SIG-M5 treated with dmso at 0.1 percent for 504 hours (cell line): ENCODE measurements around the gene ARFGAP3.

Experiments
- DNase-seq: peaks from one replicate; lab custom pipeline; 2025; ENCODE audit not compliant: unreplicated experiment; lab: John Stamatoyannopoulos, UW

Gene ARFGAP3

DNA sequence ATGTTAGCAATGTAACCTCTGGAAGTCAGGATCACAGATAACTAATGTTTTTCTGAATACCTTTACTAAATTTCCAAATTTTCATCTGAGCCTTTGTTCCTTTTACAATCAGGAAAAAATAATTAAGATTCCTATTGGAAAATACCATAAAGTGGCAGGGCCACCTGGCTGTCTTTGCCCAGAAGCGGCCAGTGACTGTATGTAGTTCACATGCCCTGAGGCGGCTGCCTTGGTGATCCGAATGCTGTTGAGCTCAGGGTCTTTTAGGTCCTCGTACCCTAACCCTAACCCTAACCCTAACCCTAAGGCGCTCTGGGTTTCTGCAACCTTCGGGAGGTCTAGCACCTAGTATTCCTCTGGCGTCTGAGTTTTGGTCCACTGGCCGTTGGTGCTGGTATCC, 8.5 kb upstream of the ARFGAP3 start:
- DNase-seq = no peak

DNA sequence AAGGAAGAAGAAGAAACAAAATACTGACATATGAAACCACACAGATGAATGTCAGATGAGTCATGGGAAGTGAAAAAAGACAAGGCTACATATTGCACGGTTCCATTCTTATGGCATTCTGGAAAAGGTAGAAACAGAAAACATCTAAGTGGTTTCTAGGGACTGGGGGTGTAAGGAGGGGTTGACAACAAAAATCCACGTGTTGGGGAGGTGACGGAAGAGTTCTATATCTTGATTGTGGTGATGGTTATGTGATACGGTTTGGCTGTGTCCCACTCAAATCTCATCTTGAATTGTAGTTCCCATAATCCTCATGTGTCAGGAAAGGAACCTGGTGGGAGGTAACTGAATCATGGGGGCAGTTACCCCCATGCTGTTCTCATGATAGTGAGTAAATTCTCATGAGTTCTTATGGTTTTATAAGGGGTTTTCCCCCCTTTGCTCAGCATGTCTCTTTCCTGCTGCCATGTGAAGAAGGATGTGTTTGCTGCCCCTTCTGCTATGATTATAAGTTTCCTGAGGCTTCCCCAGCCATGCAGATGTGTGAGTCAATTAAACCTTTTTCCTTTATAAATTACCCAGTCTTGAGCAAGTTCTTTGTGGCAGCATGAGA, 6.4 kb upstream of the ARFGAP3 start:
- DNase-seq = peak; percentile 65

DNA sequence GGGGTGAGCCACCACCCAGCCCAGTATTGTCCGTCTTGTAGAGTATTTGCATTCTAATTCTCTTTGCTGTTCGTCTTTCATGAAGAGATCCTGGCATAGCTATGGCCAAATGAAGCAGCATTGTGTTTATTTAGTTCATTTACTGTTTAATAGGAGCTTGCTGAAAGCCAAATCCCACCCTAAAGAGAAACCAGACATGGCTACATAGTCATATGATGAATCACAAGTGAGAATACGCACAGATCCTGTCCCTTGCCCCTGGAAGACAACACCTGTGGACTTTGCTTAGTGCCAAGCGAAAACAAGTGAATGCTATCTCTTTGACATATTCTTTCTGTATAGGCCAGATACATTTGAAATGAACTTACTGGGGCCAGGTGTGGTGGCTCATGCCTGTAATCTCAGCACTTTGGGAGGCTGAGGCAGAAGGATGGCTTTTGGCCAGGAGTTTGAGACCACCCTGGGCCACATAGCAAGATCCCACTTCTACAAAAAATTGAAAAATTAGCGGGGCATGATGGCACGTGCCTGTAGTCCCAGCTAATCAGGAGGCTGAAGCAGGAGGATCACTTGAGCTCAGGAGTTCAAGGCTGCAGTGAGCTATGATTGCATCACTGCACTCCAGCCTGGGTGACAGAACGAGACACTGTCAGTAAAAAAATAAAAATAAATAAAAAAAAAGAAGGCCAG, 5.1 kb upstream of the ARFGAP3 start:
- no peak for DNase-seq

DNA sequence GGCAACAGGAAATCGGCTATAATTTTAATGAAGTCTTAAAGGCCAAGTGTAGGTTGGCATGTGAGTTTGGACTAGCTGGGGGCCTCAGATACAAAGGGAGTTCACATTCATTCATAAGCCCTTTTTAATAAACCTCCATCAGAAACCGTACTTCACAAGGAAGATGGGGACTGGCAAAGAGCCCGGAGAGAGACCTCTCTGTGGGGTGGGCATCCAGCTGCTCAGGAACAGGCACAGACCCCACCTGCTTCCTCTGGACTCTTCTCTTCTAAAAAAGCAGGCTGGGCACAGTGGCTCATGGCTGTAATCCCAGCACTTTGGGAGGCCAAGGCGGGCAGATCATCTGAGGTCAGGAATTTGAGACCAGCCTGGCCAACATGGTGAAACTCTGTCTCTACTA, 3.9 kb upstream of the ARFGAP3 start:
- no peak for DNase-seq

DNA sequence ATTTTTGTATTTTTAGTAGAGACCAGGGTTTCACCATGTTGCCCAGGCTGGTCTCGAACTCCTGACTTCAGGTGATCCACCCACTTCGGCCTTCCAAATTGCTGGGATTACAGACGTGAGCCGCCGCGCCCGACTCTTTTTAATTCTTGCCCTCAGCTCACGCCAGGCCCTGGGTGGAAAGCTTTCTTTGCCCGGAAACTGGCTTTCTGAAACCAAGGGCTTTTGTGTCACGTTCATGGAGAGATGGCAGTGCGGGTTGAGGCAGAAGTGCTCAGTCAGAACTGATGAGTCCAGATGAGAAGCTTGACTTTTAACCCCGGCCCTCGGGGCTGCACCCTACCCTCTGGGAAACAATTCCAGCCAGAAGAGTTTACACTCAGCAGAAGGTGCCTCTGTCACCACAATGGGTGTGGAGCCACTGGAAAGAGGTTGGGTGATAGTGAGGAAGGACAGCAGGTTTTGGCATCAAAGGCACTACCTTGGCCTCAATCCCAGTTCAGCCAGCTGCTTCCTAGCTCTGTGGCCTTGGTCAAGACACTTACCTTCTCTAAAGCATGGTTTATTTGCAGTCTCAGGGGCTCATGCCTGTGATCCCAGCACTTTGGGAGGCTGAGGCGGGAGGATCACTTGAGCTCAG, 890 bp upstream of the ARFGAP3 start:
- no peak for DNase-seq

DNA sequence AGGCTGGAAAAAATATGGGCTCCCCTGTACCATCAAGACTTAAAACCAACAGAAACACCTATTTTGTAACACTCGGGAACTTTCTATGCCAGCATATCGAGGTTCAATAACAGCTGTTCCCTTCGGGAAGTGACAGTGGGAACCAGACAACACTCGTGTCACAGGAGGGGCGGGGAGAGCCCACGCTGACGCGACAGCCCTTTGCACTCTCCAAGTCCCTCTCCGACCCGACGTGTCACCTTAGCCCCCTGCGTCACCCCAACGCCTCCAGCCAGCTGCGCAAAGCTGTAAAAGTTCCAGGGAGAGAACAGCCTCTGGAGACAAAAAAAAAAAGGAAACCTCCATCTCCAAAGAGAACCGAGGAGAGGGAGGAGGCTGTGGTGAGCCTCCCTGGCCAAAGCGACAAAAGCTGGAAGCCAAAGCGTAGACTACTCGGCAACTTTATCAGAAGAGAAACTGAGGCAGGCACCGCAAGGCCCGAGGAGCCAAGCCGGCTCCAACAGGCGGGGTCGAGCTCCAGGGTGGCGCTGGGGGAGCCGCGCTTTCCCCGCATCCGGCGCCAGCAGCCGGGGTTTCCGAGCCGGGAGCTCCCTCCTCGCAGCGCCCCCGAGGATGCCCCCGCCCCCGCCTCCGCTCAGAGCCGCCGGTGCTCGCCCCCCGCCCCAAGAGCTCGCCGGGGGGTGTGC, 751 bp downstream of the ARFGAP3 start:
- peak; percentile 14 for DNase-seq

DNA sequence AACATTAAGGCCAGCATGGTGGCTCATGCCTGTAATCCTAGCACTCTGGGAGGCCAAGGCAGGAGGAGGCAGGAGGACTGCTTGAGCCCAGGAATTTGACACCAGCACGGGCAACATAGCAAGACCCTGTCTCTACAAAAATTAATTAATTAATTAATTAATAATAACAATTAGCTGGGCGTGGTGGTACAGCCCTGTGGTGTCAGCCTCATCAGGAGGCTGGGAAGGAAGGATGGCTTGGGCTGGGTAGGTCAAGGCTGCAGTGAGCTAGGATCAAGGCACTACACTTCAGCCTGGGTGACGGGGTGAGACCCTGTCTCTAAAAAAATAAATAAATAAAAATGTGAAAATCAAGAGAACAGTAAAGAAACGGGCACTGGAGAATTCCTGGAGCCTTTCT, 1.4 kb downstream of the ARFGAP3 start:
- no peak for DNase-seq

DNA sequence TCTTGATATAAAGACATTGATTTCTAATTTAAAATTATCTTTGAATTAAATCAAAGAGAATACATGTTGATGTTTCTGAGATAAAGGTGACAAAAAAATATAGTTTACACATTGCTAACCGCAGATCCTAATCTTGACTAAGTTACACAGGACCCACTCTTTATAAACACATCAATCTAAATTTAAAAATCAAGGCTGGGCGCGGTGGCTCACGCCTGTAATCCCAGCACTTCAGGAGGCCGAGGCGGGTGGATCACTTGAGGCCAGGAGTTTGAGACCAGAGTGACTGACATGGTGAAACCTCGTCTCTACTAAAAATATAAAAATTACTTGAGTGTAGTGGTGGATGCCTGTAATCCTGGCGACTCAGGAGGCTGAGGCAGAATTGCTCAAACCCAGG, 1.9 kb downstream of the ARFGAP3 start:
- DNase-seq = no peak

DNA sequence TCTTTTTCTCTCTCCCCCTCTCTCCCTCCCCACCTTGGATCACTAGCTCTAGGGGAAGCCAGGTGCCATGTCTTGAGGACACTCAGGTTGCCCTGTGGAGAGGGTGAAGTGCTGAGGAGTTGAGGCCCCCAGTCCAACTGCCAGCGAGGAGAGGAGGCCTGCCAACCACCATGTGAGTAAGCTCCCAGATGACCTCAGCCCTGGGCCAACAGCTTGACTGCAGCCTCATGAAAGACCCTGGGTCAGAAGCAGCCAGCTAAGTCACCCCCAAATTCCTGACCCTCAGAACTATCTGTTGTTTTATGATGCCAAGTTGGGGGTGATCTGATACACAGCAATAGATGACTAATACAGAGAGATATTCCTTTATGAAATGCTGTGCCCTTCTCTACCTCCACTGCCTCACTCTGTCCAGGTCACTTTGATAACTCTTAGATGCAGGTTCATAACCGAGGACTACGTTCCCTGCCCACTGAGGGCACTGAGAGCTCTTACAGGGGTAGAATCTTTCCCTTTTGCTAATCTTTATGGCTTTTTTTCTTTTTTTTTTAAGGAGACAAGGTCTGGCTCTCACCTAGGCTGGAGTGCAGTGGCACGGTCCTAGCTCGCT, 8.0 kb downstream of the ARFGAP3 start:
- DNase-seq = no peak

DNA sequence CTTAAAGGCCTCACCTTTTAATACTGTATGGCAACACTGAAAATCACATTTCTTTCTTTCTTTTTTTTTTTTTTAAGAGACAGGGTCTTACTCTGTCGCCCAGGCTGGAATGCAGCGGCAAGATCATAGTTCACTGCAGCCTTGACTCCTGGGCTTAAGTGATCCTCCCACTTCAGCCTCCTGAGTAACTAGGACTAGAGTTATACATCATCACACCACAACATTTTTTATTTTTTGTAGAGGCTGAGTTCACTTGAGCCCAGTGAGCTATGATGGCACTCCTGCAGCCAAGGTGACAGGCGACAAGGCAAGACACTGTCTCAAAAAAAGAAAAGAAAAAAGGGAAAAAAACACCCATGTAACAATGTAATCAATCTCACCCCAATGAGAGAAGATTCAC, 10.0 kb downstream of the ARFGAP3 start:
- DNase-seq = no peak

DNA sequence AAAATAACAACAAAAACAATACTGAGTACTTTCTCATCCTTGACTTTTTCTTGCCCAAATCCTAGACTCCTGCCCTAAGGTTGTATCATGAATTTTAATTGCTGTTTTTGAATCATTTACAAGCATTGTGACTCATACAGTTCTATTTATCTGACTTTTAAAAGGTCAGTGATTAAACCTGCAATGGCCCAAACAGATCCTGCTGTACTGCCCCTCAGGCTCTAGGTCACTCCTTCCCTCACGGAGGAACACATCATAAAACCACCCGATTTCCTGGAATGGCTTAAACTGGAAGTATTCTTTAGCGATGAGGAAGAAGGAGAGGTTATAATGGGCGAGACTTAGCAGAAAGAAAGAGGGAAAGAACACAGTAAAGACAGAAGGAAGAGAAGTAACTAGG, 12.3 kb downstream of the ARFGAP3 start:
- no peak for DNase-seq

DNA sequence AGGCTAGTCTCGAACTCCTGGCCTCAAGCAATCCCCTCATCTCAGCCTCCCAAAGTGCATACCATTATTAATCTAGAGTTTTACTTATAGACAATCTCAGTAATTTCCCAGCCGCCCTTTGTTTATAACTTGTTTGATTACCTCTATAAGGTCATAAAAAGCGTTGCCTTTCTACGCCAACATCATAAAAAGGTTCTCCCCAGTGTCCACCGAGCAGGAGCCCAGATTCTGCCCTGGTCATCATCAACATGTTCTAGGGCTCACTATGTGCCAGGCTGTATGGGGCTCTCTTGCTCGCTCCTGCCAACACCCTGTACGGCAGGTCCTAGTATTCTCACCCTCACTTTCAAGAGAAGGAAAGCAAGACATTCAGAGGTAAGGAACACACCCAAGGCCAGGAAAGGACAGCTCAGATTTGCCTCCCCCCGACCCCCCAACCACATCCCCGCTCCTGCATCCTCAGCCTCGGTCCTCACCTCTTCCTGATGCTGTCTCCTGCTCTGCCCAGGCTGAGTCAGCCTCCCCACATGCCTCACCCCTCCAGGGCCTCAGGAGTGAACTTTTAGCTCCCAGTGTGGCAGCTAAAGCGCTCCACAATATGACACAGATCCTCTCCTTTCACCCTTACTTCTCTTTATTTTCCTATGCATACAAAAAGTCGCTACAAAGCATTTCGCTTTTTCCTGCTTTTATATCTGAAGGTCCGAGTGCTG, 14.3 kb downstream of the ARFGAP3 start:
- DNase-seq = no peak

DNA sequence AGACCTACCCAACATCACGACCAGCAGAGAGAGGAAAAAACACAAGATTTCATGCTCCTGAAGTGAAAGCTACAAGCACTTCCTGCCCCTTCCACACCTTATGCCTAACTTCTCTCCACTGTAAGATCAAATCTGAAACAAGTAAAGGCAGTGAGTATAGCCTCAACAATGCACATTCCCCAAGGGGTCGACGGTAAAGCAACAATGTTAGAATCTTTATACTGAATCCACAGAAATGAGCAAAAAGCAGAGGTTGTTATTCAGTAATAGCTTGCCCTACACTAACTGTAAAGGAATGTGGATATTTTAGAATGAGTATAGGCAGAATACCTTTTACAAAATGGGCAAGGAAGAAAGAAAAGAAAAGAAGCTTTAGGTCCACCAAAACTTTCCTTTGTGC, 15.6 kb downstream of the ARFGAP3 start:
- DNase-seq = no peak

DNA sequence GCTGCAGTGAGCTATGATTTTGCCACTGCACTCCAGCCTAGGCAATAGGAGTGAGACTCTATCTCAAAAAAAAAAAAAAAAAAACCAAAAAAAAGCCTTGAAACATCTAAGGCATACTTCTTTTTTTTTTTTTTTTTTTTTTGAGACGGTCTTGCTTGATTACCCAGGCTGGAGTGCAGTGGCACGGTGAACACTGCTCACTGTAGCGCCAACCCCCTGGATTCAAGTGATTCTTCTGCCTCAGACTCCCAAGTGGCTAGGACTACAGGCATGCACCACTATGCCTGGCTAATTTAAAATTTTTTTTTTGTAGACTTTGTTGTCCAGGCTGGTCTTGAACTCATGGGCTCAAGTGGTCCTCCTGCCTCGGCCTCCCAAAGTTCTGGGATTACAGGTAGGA, 19.5 kb downstream of the ARFGAP3 start:
- no peak for DNase-seq

DNA sequence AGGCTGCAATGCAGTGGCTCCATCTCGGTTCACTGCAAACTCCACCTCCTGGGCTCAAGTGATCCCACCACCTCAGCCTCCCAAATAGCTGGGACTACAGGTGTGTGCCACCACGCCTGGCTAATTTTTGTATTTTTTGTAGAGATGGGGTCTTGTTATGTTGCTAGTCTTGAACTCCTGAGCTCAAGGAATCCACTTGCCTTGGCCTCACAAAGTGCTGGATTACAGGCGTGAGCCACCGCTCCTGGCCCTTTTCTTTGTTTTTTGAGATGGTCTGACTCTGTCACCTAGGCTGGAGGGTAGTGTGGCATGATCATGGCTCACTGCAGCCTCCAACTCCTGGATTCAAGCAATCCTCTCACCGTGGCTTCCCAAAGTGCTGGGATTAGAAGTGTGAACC, 21.0 kb downstream of the ARFGAP3 start:
- DNase-seq = no peak

DNA sequence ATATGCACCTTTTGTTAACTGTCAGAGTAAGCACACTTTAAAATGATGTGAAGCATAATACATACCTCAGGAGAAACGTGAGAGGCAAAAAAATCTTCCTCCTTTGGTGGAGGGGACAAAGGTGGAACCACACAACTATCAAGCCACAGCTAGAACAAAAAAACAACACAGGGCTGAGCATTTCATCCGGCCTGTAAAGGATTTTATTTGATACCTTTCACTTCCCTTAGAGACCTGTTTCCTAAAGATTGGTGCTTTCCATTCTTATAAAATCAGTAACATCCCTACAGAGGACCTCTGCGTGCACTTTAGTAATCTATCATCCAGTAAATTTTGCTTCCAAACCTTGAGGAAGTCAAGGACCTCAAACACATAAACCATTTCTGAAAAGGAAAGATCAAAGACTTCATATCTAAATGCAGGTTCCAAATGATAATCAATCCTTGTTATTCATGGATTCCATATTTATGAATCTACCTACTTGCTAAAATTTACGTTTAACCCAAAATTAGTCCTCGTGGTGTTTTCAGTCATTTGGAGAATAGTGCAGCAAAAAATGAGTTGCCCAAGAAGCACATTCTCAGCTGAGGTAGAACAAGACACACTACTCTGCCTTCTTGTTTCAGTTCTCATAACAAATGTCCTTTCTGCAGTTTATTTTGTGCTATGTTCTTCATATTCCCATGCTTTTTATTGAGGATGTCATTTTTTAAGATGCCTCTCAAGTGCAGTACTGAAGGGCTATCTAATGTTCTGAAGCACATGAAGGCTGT, 22.7 kb downstream of the ARFGAP3 start:
- no peak for DNase-seq

DNA sequence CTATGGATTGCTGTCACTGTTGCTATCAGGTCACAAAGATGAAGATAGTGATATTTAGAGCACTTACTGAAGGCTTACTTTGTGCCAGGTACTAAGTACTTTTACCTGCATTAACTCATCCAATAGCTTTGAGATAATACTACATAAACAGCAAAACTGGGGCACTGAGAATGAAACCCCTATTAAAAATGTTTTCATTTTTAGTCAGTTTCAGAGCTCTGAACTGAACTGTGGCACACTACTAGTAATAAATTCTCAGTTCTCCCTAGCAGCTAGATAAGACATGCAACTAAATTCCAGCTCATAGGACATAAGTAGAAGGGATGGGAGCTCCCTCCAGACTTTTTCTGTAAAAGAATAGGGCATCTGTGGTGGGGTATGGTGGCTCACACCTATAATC, 24.0 kb downstream of the ARFGAP3 start:
- DNase-seq = no peak

DNA sequence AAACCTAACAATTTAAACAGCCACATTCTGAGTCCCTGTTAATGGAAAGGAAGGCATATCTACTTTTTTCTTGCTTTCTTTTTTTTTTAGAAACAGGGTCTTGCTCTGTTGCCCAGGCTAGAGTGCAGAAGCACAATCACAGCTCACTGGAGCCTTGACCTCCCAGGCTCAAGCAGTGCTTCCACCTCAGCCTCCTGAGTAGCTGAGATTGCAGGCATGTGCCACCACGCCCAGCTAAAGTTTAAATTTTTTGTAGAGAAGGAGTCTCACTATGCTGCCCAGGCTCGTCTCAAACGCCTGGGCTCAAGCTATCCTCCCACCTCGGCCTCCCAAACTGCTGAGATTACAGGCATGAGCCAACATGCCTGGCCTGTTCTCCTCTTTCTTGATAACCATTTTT, 25.4 kb downstream of the ARFGAP3 start:
- DNase-seq = no peak

DNA sequence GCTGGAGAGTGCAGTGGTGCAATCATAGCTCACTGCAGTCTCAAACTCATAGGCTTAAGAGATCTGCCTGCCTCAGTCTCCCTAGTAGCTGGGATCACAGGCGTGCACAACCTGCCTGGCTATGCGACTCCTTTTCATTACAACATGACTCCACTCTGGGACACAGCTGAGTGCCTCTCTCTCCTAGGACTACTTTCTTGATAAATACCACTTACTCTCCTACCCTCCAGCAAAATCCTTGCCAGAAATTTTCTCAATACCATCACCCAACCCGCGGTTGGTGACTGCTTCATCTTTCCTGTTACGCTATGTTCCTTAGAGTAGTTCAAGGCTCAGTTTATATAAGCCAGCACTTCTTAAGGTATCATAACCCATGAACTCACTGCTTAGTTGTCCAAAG, 26.9 kb downstream of the ARFGAP3 start:
- DNase-seq = no peak

DNA sequence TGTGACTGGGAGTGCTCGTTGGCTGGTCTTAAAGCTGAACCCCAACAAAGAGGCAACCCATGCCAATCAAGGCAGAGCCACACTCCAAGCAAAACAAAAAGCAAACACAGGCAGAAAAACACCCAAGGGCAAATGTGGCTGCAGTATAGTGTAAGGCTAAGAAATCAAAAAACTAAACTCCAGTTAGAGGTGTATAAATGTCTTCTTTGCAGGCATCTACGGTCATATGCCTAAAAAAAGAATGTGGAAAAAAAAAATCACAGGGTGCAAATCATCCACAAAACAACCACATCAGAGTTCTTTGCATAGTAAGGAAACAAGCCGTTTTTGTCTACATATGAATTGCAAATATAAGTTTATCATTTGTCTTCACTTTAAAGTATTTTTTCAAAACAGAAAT, 27.8 kb downstream of the ARFGAP3 start:
- DNase-seq = no peak
